ENCODE data around the gene TTLL5. TPM values are rescaled to one million over a fixed set of nuclear protein-coding genes. Genes with fewer than 3 reads are reported as not detected.

TTLL5 gene
- total and polyA plus RNA-seq, 9 of the 15 experiments (the other 6 are each of a cell fraction or from before 2014, with no cell fraction given) = 4.1 to 18.9 (median 12.6) TPM

DNA sequence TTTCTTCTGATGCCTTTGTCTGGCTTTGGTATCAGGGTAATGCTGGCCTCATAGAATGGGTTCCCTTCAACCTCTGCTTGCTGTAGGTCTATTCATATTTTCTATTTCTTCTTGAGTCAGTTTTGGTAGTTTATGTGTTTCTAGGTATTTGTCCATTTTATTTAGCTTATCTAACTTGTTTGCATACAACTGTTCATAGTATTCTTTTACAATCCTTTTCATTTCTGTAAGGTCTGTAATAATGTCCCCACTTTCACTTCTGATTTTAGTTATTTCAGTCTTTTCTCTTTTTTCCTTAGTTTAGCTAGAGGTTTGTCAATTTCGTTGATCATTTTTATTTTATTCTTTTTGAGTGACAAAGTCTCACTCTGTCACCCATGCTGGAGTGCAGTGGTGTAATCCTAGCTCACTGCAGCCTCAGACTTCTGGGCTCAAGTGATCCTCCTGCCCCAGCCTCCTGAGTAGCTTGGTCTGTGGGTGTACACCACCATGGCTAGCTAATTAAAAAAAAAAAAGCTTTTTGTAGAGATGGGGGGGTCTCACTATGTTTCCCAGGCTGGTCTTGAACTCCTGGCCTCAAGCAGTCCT lies 11.7 kb downstream of the TTLL5 start (continued):
- TF ChIP-seq, protein P1, sequence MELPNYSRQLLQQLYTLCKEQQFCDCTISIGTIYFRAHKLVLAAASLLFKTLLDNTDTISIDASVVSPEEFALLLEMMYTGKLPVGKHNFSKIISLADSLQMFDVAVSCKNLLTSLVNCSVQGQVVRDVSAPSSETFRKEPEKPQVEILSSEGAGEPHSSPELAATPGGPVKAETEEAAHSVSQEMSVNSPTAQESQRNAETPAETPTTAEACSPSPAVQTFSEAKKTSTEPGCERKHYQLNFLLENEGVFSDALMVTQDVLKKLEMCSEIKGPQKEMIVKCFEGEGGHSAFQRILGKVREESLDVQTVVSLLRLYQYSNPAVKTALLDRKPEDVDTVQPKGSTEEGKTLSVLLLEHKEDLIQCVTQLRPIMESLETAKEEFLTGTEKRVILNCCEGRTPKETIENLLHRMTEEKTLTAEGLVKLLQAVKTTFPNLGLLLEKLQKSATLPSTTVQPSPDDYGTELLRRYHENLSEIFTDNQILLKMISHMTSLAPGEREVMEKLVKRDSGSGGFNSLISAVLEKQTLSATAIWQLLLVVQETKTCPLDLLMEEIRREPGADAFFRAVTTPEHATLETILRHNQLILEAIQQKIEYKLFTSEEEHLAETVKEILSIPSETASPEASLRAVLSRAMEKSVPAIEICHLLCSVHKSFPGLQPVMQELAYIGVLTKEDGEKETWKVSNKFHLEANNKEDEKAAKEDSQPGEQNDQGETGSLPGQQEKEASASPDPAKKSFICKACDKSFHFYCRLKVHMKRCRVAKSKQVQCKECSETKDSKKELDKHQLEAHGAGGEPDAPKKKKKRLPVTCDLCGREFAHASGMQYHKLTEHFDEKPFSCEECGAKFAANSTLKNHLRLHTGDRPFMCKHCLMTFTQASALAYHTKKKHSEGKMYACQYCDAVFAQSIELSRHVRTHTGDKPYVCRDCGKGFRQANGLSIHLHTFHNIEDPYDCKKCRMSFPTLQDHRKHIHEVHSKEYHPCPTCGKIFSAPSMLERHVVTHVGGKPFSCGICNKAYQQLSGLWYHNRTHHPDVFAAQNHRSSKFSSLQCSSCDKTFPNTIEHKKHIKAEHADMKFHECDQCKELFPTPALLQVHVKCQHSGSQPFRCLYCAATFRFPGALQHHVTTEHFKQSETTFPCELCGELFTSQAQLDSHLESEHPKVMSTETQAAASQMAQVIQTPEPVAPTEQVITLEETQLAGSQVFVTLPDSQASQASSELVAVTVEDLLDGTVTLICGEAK (IDR thresholded peaks at IDR 0.05) = no peak
- TF ChIP-seq, protein P1 (CRISPR knock-in tag; IDR thresholded peaks at IDR 0.05) = no peak
- no peak for TF ChIP-seq ETV1 (tag; conservative IDR thresholded peaks at IDR 0.05; ENCODE audit: low read depth)
- TF ChIP-seq, protein P2, sequence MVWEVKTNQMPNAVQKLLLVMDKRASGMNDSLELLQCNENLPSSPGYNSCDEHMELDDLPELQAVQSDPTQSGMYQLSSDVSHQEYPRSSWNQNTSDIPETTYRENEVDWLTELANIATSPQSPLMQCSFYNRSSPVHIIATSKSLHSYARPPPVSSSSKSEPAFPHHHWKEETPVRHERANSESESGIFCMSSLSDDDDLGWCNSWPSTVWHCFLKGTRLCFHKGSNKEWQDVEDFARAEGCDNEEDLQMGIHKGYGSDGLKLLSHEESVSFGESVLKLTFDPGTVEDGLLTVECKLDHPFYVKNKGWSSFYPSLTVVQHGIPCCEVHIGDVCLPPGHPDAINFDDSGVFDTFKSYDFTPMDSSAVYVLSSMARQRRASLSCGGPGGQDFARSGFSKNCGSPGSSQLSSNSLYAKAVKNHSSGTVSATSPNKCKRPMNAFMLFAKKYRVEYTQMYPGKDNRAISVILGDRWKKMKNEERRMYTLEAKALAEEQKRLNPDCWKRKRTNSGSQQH (CRISPR knock-in tag; IDR thresholded peaks at IDR 0.05) = no peak
